Measurements from ENCODE around the gene CPN2.

The CPN2 gene

DNA sequence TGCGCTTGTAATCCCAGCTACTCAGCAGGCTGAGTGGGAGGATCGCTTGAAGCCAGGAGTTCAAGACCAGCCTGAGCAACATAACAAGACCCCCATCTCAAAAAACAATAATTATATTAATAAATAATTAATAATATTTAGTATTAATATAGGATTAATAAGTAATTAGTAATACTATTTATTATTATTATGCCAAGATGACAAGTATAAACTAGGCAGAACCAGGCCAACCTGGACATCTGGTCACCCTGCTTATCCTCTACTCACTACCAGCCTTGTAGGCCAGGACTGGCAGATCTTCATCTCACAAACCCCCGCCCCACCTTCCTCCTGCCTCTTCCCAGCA, 429 bp downstream of the CPN2 start:
- no peak for DNase-seq

DNA sequence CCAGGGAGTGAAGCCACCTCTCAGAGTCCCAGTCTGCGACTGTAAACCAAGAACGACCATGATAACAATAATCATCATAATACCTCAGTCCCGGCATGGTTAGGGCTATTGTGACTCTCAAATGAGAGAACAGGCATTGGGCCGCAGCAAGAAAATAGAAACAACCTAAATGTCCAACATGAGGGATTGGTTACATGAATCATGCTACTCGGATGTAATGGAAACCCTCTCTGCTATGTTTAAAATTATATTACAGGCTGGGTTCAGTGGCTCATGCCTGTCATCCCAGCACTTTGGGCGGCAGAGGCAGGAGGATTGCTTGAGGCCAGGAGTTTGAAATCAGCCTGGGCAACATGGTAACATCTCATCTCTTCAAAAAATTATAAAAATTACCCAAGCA, 2.8 kb downstream of the CPN2 start:
- DNase-seq, result no peak

GRCh38 chr3:194346621-194347020, 4.5 kb downstream of the CPN2 start:
- no peak for DNase-seq

DNA sequence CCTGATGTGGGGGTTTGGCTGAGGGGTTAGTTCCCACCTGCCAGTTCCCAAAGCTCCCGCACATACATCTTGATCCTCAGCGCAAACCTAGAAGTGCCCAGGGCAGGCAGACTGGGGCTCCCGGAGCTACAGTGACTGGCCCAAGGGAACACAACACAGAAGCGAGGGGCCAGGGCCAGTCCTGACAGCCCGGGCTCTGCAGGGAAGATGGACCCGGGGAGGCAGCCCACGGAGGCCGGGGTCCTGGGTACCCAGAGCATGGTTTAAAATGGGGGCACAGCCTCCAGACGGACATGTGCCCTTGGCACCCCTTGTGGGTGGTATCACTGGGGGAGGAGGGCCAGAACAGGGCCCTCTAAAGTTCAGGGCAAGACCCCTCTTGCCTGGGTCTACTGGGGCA, 5.1 kb downstream of the CPN2 start:
- DNase-seq, result no peak

- DNase-seq, result no peak
Measured at GRCh38 chr3:194344012-194344411, 7.1 kb downstream of the CPN2 start.

DNA sequence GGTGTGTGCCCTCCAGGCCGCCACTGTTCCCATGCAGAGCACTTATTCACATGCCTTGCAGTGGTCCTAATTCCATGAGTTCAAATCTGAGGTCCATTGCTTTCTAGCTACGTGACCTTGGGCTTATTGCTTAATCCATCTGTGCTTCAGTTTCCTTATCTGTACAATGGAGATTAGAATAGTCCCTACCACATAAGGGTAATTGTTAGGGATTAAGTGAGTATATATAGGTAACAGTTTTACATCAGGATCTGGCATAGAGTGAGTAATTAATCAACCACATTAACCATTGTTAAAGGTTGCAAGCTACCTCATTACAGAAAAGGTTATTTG, 7.6 kb downstream of the CPN2 start:
- no peak for DNase-seq

- DNase-seq, result no peak
Measured at GRCh38 chr3:194342861-194343560, 8.1 kb downstream of the CPN2 start.

- DNase-seq, result no peak
Measured at GRCh38 chr3:194340757-194341400, 10.2 kb downstream of the CPN2 start.

GRCh38 chr3:194339840-194340239, 11.3 kb downstream of the CPN2 start:
- DNase-seq, result no peak

DNA sequence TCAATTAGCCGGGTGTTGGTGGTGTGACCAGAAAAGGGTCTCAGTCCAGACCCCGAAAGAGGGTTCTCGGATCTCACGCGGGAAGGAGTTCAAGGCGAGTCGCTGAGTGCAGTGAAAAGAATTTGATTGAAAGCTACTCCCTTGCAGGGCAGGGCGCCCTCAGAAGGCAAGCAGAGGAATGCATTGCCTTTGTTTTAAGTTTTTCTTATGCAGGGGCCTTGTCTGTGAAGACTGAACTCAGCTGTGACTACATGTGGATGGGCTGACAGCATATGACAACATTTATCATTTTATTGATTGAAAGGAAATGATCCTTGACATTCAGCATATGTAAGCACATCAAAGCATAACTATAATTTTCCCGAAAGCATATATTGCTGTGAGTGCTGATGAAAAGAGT, 11.8 kb downstream of the CPN2 start:
- DNase-seq, result no peak

GRCh38 chr3:194337965-194338753, 13.0 kb downstream of the CPN2 start:
- DNase-seq, result no peak

- DNase-seq, result no peak
Measured at GRCh38 chr3:194336601-194337355, 14.3 kb downstream of the CPN2 start.

GRCh38 chr3:194333981-194334320, 17.2 kb downstream of the CPN2 start:
- DNase-seq, result no peak

DNA sequence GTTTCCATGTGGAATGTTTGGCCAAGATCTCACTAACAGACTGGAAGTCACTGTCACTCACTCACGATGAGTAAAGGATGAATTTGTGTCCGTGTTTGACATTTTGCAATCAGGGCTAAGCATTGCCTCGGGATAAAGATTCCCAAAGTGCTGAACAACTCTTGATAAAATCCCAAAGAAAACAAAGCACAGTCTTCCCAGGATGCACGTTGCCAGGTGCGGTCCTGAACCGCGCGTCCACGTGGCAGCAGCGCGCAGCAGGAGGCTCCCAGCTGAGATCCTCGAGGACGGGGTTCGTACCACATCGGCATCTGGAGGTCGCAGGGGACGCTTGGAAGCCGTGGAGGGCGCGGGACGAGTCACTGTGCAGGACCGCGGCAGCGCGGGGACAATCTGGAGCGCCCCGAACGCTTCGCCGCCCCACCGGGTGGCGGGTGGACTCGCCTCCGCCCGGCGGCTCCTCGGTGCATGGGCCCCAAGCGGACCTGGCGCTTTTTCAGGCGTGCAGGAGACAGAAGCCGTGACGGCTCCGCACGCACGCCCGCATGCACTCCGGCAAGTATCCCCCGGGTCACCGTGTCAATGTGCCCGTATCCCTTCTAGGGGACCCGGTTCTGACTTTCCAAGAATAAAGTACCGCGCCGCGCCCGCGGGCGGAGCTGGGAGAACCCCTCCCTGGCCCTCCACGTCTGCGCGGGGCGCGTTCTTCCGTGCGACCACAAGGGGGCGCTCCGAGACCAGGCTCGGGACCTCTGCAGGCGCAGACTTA, 17.7 kb downstream of the CPN2 start:
- DNase-seq, result no peak

GRCh38 chr3:194332858-194333211, 18.3 kb downstream of the CPN2 start:
- no peak for DNase-seq

DNA sequence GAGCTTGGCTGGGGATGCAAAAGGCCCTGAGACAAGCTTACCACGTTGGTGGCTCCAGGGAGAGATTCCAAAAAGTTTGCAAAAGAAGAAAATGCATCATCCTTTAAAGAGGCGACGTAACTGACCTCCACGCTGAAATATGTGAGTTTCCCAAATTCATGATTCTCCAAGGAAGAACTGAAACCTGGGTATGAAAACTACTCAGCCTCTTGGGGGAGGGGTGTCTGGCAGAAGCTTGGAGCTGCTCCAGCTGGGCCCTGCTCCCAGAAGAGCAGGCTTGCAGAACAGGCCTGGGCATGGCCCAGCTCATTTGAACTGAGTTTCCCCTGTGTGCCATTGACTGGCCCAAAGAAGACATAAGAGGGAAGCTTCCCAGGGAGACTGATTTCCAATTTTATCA, 20.5 kb downstream of the CPN2 start:
- DNase-seq, result no peak

GRCh38 chr3:194330160-194330559, 21.0 kb downstream of the CPN2 start:
- DNase-seq, result no peak

DNA sequence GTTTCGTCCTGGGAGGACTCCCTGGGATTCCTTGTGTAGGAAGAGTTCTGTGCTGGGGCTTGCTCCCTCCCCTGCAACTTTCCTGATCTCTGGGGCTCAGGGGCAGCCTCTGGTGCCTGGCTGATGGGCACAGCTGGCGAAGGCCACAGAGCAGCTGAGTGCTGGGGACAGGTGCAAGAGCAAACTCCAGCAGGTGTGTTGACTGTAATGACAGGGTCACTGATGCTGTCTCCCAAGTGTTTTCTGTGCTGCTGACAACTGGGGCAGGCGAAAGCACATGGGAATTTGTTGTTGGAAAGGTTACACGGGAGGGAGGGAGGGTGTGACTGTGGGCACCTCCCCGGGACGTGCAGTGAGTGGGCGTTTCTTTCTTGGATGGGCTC, 21.6 kb downstream of the CPN2 start:
- DNase-seq, result no peak

GRCh38 chr3:194328942-194329582, 22.1 kb downstream of the CPN2 start:
- no peak for DNase-seq

GRCh38 chr3:194328053-194328657, 23.0 kb downstream of the CPN2 start:
- DNase-seq, result no peak

- no peak for DNase-seq
Measured at GRCh38 chr3:194327218-194328052, 23.7 kb downstream of the CPN2 start.

- no peak for DNase-seq
Measured at GRCh38 chr3:194326968-194327217, 24.2 kb downstream of the CPN2 start.
